ENCODE measurements around the gene TRANK1.

TRANK1 gene

DNA sequence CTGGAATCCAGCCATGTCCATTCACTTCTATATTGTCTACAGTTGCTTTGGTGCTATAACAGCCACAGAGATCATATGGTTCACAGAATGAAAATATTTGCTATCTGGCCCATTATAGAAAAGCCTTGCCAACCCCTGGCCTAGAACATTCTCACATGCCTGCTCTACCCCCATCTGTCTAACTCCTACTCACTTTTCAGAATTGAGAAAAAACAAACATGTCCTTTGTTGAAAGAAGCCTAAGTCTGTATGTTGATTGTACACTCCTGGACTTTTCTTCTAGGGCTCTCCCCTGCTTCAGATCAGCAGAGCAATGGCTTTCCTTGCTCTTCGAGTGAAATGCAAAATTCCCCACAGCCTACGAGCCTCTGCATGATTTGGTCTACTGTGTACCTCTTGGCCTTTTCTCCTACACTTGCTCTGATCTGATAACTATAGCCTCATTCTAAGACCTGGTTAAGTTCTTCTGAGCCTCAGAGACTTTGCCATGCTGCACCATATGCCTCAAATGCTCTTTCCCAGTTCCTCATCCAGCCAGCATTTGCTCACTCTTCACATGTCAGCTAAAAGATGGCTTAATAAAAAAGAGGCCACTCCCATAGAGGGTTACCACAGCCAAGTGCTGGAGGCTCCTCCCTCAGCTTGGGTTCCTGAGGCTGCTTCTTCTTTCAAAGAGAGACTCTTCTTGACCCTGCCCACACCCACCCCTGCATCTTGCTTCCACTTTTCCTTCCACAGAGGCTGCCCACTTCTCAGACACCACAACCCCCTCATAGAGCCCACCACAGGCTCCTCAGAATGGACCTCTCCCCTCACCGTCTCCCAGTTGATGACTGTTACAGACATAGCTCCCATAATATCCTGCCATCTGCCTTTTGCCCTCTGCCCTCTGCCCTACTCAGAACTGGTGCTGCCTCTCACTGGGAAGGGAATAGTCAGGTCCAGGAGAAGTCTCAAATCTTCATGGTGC lies 157.6 kb downstream of the TRANK1 start:
- DNase-seq: no peak

DNA sequence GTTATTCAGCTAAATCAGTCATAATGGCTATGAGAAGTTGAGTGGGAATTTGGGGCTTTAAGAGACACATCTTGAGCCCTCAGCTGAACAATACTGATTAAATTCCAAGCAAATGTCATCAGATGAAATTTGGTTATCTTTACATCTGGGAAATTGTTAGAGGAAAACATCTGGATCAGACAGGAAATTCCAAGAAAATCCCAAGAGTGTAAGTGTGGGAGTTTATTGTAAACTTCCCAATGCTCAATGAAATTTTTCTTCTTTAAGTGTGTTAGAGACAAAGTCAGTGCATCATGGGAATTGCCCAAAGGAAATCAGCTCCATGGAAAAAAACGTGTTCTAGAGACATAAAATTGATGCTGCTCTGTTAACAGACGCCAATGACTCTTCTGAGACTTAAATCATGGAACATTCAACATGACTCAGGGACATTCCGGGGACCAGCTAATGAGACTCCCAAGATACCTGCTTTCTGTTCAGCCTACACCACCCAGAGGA lies 160.7 kb downstream of the TRANK1 start:
- DNase-seq: no peak

DNA sequence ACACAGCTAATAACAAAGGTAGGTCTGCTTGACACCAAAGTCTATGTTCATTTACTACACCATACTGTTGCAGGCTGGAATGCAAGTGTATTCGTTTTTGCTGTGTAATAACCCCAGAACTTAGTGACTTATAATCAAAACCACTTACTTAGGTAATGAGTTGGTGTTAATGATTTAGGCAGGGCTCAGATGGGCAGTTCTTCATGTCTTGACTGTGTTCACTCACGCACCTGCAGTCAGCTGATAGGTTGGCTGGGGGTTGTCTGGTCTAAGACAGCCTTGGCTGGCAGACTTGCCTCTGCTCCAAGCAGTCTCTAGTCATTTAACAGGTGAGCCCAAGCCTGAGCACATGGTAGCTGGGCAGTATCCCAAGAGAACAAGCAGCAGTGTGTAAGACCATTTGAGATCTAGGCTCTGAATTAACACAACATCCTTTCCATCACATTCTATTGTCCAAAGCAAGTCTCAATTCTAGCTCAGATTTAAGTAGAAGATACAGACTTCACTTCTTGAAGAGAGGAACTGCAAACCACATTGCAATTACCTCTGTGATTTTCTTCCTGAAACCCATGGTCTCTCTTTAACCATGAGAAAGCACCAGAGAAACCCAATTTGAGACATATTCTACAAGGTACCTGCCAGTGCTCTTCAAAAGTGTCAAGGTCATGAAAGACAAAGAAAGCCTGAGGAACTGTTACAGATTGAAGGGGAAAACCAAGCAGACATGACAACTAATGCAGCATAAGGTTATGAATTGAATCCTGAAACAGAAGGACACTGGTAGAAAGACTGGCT lies 167.2 kb downstream of the TRANK1 start:
- DNase-seq: no peak

All from NCI-H510A (cell line).